HG02938 (cell line): ENCODE measurements around the gene PIGL.
"Not testable (repeated sequence)": the region's sequence is repeated elsewhere in the genome, so short reads cannot be mapped to it uniquely, and the experiment has no call there.

ENCODE experiments used
- ATAC-seq: cut with Tn5 transposase; IDR thresholded peaks from one replicate; pipeline ENCODE4 v1.9.1; 2021; ENCODE audit warnings: mild to moderate bottlenecking, moderate library complexity; ENCODE audit not compliant: unreplicated experiment

PIGL gene

GRCh38 chr17:16273499-16273898, 56.5 kb downstream of the PIGL start:
- ATAC-seq: no peak

- ATAC-seq: no peak
Observed at GRCh38 chr17:16273929-16274339, 56.9 kb downstream of the PIGL start.

GRCh38 chr17:16275024-16275423, 58.0 kb downstream of the PIGL start:
- no peak for ATAC-seq

GRCh38 chr17:16277163-16277562, 60.2 kb downstream of the PIGL start:
- no peak for ATAC-seq

GRCh38 chr17:16281351-16281750, 64.3 kb downstream of the PIGL start:
- ATAC-seq: no peak

- no peak for ATAC-seq
Observed at GRCh38 chr17:16282522-16282921, 65.5 kb downstream of the PIGL start.

- no peak for ATAC-seq
Observed at GRCh38 chr17:16283705-16284104, 66.7 kb downstream of the PIGL start.

- no peak for ATAC-seq
Observed at GRCh38 chr17:16285646-16286008, 68.6 kb downstream of the PIGL start.

- ATAC-seq: peak; percentile 81
Observed at GRCh38 chr17:16286009-16286946, 69.3 kb downstream of the PIGL start.

GRCh38 chr17:16286947-16287562, 70.0 kb downstream of the PIGL start:
- peak; percentile 42 for ATAC-seq

- ATAC-seq: no peak
Observed at GRCh38 chr17:16287563-16288027, 70.6 kb downstream of the PIGL start.

- ATAC-seq: no peak
Observed at GRCh38 chr17:16288860-16289571, 72.0 kb downstream of the PIGL start.

GRCh38 chr17:16293931-16294330, 76.9 kb downstream of the PIGL start:
- no peak for ATAC-seq

GRCh38 chr17:16294560-16294959, 77.5 kb downstream of the PIGL start:
- ATAC-seq: no peak

- not testable (repeated sequence) for ATAC-seq
Observed at GRCh38 chr17:16296072-16296471, 79.1 kb downstream of the PIGL start.

GRCh38 chr17:16297367-16298139, 80.5 kb downstream of the PIGL start:
- no peak for ATAC-seq

- no peak for ATAC-seq
Observed at GRCh38 chr17:16298140-16298662, 81.2 kb downstream of the PIGL start.

- no peak for ATAC-seq
Observed at GRCh38 chr17:16300554-16300953, 83.5 kb downstream of the PIGL start.

GRCh38 chr17:16301963-16302855, 85.2 kb downstream of the PIGL start:
- no peak for ATAC-seq
